HG03039 (cell line): Measurements from ENCODE around the gene GCN1.

Source experiments
- ATAC-seq: cut with Tn5 transposase; IDR thresholded peaks from one replicate; pipeline ENCODE4 v1.9.1; 2021; ENCODE audit warnings: mild to moderate bottlenecking, moderate library complexity; ENCODE audit not compliant: unreplicated experiment

The GCN1 gene

GRCh38 chr12:120077260-120077659 is 117.3 kb downstream of the GCN1 start:
- no peak for ATAC-seq
